OCI-LY3 (cell line): ENCODE data around the gene CCDC158.

Experiments
- H2AFZ ChIP-seq: fragments of 200-600, 300-600 bp; shearing (Covaris generic); 2 replicates; pipeline ENCODE4 v1.6.0; 2014; ENCODE audit warnings: antibody characterized with exemption, low read depth, low read length
- H3K27ac ChIP-seq: fragments of 200-600, 300-600 bp; sonication (generic); 2 replicates; pipeline ENCODE4 v1.5.1; 2014; ENCODE audit warnings: mild to moderate bottlenecking, low read length, moderate library complexity, mixed read lengths
- H3K27me3 ChIP-seq: fragments of 200-600, 300-600 bp; sonication (generic); 2 replicates; pipeline ENCODE4 v1.6.1; 2014; ENCODE audit warnings: low read depth, low read length, mixed read lengths
- H3K36me3 ChIP-seq: fragments of 200-600, 300-600 bp; sonication (generic); replicated peaks from 2 replicates; pipeline ENCODE3; 2014; ENCODE audit warnings: low read depth, low read length, mixed read lengths
- H3K4me1 ChIP-seq: fragments of 300-600, 200-600 bp; sonication (generic); 2 replicates; pipeline ENCODE4 v1.6.1; 2014; ENCODE audit warnings: low read length, mixed read lengths
- H3K4me2 ChIP-seq: fragments of 200-600, 300-600 bp; sonication (generic); 2 replicates; pipeline ENCODE4 v1.6.1; 2014; ENCODE audit warnings: low read length, mixed read lengths
- H3K4me3 ChIP-seq: fragments of 300-600, 200-600 bp; sonication (generic); 2 replicates; pipeline ENCODE4 v1.5.1; 2014; ENCODE audit warnings: antibody characterized with exemption, mild to moderate bottlenecking, low read length, moderate library complexity
- H3K79me2 ChIP-seq: fragments of 300-600, 200-600 bp; shearing (Covaris generic); 2 replicates; pipeline ENCODE4 v1.6.1; 2014; ENCODE audit warnings: mild to moderate bottlenecking, low read length, mixed read lengths
- H3K9ac ChIP-seq: fragments of 300-600, 200-600 bp; shearing (Covaris generic); 2 replicates; pipeline ENCODE4 v1.6.0; 2014; ENCODE audit warnings: mild to moderate bottlenecking, low read length, moderate library complexity
- H3K9me3 ChIP-seq: fragments of 200-600, 300-600 bp; shearing (Covaris generic); 2 replicates; pipeline ENCODE4 v1.6.1; 2014; ENCODE audit warnings: low read length, mixed read lengths; ENCODE audit not compliant: insufficient read depth
- H4K20me1 ChIP-seq: fragments of 200-600, 300-600 bp; sonication (generic); 2 replicates; pipeline ENCODE4 v1.6.1; 2016; ENCODE audit warnings: low read length, mixed read lengths; ENCODE audit not compliant: insufficient read depth
- CTCF ChIP-seq: fragments of 200-600, 300-600 bp; sonication (generic); IDR thresholded peaks from 2 replicates; pipeline ENCODE4 v1.5.1; 2014; ENCODE audit warnings: antibody characterized with exemption, low read length, low read depth
- EZH2phosphoT487 ChIP-seq: fragments of 200-600 bp; shearing (Covaris generic); IDR thresholded peaks from 2 replicates; pipeline ENCODE4 v1.6.1; 2018; ENCODE audit warnings: antibody characterized with exemption, mixed run types, low read depth

The CCDC158 gene

GRCh38 chr4:76374798-76375197 is 46.1 kb downstream of the CCDC158 start:
- Histone ChIP-seq H3K36me3 (no peaks in the 10 kb centered on the region), H3K79me2 (no peaks in the 10 kb centered on the region), H3K4me1 (peaks cover 20% of the 10 kb centered on the region), H3K4me2 (peak overlapping the region; percentile 37; the same call in 1 of the 2 replicates), H3K27me3 (peaks cover 4% of the 10 kb centered on the region; the same call in 1 of the 2 replicates), H3K9me3 (no peaks in the 10 kb centered on the region), H3K4me3 (no peak overlapping the region), H4K20me1 (no peaks in the 10 kb centered on the region), H3K27ac (no peak overlapping the region), H3K9ac (no peak overlapping the region), H2AFZ (no peak overlapping the region)
- no peak for TF ChIP-seq EZH2phosphoT487

GRCh38 chr4:76373919-76374552 is 46.9 kb downstream of the CCDC158 start:
- H3K9me3 ChIP-seq: no peaks in the 10 kb centered on the region
- H3K27ac ChIP-seq: no peak overlapping the region
- TF ChIP-seq CTCF (no peak), EZH2phosphoT487 (no peak)
- no peaks in the 10 kb centered on the region for H3K79me2 ChIP-seq
- H4K20me1 ChIP-seq: no peaks in the 10 kb centered on the region
- H3K36me3 ChIP-seq: no peaks in the 10 kb centered on the region
- H3K27me3 ChIP-seq: peaks cover 4% of the 10 kb centered on the region; the same call in 1 of the 2 replicates
- H2AFZ ChIP-seq: no peak overlapping the region
- H3K4me2 ChIP-seq: no peak overlapping the region
- peaks cover 20% of the 10 kb centered on the region for H3K4me1 ChIP-seq
- no peak overlapping the region for H3K9ac ChIP-seq
- no peak overlapping the region for H3K4me3 ChIP-seq

GRCh38 chr4:76366737-76367136 is 54.2 kb downstream of the CCDC158 start:
- Histone ChIP-seq H3K9ac (no peak overlapping the region), H2AFZ (no peak overlapping the region), H3K4me1 (no peaks in the 10 kb centered on the region)

GRCh38 chr4:76365636-76366035 is 55.3 kb downstream of the CCDC158 start:
- TF ChIP-seq EZH2phosphoT487 (no peak), CTCF (no peak)
- Histone ChIP-seq H3K9me3 (no peaks in the 10 kb centered on the region), H3K4me3 (no peak overlapping the region), H3K4me2 (no peak overlapping the region), H4K20me1 (no peaks in the 10 kb centered on the region), H2AFZ (no peak overlapping the region), H3K4me1 (no peaks in the 10 kb centered on the region), H3K27me3 (peaks cover 4% of the 10 kb centered on the region), H3K9ac (no peak overlapping the region), H3K36me3 (no peaks in the 10 kb centered on the region), H3K79me2 (no peaks in the 10 kb centered on the region), H3K27ac (no peak overlapping the region)

More at GRCh38 chr4:76366737-76367136, 54.2 kb downstream of the CCDC158 start:
- Histone ChIP-seq H3K36me3 (no peaks in the 10 kb centered on the region), H3K9me3 (no peaks in the 10 kb centered on the region), H3K79me2 (no peaks in the 10 kb centered on the region), H4K20me1 (no peaks in the 10 kb centered on the region), H3K4me3 (no peak overlapping the region), H3K27me3 (peaks cover 4% of the 10 kb centered on the region), H3K4me2 (no peak overlapping the region), H3K27ac (no peak overlapping the region)
- TF ChIP-seq CTCF (no peak), EZH2phosphoT487 (no peak)
